OCI-LY1 (cell line): Measurements from ENCODE around the gene CCL27.

Source experiments
- EZH2 ChIP-seq: fragments of 200-600 bp; sonication (generic), shearing (Covaris generic); IDR thresholded peaks from 2 replicates; pipeline ENCODE4 v1.8.0; 2017; ENCODE audit warnings: borderline replicate concordance, mixed run types, mild to moderate bottlenecking, antibody characterized with exemption, low read length, moderate library complexity, mixed read lengths
- TF ChIP-seq, protein P1 (sequence below): fragments of 200-600 bp; sonication (generic), shearing (Covaris generic); IDR thresholded peaks from 2 replicates; pipeline ENCODE4 v1.5.1; 2017; ENCODE audit warnings: mild to moderate bottlenecking, antibody characterized with exemption, low read length, moderate library complexity, mixed read lengths

DNA sequence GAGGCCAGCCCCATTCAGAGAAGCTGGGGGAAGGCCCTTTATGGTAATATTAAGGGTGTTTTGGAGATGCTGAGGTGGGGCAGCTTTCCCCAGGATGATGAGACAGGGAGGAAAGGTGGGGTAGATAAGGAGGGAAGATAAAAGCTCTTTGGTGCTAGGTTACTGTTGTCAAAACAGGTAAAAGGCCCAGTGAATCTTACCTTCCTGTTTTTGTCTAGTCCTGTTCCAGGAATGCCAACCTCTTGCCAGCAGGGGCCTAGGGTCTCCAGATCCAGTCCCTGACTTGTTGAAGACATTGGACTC, 797 bp upstream of the CCL27 start:
- TF ChIP-seq, protein P1, sequence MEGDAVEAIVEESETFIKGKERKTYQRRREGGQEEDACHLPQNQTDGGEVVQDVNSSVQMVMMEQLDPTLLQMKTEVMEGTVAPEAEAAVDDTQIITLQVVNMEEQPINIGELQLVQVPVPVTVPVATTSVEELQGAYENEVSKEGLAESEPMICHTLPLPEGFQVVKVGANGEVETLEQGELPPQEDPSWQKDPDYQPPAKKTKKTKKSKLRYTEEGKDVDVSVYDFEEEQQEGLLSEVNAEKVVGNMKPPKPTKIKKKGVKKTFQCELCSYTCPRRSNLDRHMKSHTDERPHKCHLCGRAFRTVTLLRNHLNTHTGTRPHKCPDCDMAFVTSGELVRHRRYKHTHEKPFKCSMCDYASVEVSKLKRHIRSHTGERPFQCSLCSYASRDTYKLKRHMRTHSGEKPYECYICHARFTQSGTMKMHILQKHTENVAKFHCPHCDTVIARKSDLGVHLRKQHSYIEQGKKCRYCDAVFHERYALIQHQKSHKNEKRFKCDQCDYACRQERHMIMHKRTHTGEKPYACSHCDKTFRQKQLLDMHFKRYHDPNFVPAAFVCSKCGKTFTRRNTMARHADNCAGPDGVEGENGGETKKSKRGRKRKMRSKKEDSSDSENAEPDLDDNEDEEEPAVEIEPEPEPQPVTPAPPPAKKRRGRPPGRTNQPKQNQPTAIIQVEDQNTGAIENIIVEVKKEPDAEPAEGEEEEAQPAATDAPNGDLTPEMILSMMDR, result no peak
- TF ChIP-seq EZH2, result no peak
